GM18907 (cell line): Measurements from ENCODE around the gene ZGPAT.
"Not testable (repeated sequence)": the region's sequence is repeated elsewhere in the genome, so short reads cannot be mapped to it uniquely, and the experiment has no call there.

ENCODE experiments used
- ATAC-seq: cut with Tn5 transposase; IDR thresholded peaks from one replicate; pipeline ENCODE4 v1.9.1; 2021; ENCODE audit warnings: mild to moderate bottlenecking, moderate library complexity; ENCODE audit not compliant: unreplicated experiment

The ZGPAT gene

GRCh38 chr20:63702036-63702665, 5.7 kb upstream of the ZGPAT start:
- ATAC-seq: no peak

- no peak for ATAC-seq
These were observed 4.9 kb upstream of the ZGPAT start for GRCh38 chr20:63702751-63703470.

GRCh38 chr20:63703471-63703975, 4.3 kb upstream of the ZGPAT start:
- no peak for ATAC-seq

GRCh38 chr20:63703976-63704748, 3.7 kb upstream of the ZGPAT start:
- no peak for ATAC-seq

DNA sequence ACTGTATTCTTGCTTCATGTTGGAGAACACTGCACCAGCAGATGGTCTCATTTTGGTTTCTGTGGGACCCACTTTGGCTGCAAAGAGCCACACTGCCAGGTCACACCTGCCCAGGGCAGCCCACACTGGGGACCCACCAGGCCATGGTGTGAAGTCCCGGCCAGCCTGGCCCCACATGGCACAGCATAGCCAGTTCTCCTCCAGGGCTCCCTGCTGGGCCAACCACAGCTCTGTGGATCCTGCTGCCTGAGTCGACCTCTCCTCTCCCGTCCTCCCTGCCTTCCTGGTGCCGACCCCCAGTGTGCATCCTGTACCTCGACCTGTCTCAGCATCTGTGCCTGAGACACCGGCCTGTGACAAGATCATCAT, 3.1 kb upstream of the ZGPAT start:
- ATAC-seq: no peak

GRCh38 chr20:63705232-63706026, 2.4 kb upstream of the ZGPAT start:
- ATAC-seq: no peak

DNA sequence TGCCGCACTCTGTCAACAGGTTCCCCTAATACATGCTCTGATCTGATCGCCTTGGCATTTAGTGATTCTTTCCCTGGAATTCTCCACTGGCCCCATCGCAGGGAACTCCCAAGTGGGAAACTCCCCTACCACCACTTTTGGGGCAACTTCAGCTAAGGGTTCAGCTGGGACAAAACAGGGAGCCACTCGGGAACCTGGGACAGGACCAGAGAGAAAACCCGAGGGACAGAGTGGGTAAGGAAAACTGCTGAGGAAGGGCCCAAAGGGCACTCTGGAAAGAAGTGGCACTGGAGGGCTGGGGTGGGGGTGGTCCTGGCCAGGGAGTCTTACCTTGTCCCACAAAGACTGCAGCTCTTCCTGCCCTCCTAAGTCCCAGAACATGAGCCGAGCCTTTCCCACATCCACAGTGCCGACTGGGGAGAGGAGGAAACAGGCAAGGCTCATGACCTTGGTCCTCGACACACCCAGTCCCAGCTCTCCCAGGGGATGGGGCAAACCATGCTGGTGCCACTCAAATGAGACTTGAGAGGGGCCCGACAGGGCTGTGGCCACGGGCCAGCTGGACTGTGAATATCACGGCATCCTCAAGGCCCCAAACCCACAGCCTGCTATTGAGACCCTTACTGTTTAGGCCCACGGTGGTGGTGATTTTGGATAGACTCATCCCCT, 1.7 kb upstream of the ZGPAT start:
- no peak for ATAC-seq

- ATAC-seq: peak; percentile 24
These were observed 834 bp upstream of the ZGPAT start for GRCh38 chr20:63706852-63707557.

DNA sequence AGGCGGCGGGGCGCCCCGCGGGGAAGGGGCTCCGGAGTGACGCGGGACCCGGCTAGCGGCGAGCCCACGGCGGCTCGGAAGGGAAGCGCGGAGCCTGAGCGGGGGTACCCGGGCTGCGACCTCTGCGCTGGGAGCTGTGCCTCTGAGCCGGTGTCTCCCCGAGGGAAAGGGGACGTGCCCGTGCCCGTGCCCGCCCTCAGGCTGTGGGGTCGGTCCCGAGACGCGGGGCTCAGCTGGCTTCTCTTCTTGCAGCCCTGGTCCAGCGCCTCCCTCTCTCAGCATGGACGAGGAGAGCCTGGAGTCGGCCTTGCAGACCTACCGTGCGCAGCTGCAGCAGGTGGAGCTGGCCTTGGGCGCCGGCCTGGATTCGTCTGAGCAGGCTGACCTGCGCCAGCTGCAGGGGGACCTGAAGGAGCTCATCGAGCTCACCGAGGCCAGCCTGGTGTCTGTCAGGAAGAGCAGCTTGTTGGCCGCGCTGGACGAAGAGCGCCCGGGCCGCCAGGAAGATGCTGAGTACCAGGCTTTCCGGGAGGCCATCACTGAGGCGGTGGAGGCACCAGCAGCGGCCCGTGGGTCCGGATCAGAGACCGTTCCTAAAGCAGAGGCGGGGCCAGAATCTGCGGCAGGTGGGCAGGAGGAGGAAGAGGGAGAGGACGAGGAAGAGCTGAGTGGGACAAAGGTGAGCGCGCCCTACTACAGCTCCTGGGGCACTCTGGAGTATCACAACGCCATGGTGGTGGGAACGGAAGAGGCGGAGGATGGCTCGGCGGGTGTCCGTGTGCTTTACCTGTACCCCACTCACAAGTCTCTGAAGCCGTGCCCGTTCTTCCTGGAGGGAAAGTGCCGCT, 686 bp downstream of the ZGPAT start:
- peak; percentile 17 for ATAC-seq

- no peak for ATAC-seq
These were observed 1.3 kb downstream of the ZGPAT start for GRCh38 chr20:63709149-63709527.

GRCh38 chr20:63711085-63711645, 3.3 kb downstream of the ZGPAT start:
- no peak for ATAC-seq

DNA sequence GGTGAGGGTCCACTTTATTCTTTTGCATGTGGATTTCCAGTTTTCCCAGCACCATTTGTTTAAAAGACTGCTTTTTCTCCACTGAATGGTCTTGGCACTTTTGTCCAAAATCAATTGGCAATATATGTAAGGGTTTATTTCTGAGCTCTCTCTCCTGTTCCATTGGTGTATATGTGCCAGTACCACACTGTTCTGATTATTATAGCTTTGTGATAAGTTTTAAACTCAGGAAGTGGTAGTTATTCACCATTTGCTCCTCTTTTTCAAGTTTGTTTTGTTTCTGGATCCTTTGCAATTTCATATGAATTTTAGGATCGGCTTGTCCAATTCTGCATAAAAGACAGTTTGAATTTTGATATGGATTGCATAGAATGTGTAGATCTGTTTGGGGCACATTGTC, 4.4 kb downstream of the ZGPAT start:
- no peak for ATAC-seq

- no peak for ATAC-seq
These were observed 7.0 kb downstream of the ZGPAT start for GRCh38 chr20:63714858-63715257.

- no peak for ATAC-seq
These were observed 11.2 kb downstream of the ZGPAT start for GRCh38 chr20:63718996-63719395.

DNA sequence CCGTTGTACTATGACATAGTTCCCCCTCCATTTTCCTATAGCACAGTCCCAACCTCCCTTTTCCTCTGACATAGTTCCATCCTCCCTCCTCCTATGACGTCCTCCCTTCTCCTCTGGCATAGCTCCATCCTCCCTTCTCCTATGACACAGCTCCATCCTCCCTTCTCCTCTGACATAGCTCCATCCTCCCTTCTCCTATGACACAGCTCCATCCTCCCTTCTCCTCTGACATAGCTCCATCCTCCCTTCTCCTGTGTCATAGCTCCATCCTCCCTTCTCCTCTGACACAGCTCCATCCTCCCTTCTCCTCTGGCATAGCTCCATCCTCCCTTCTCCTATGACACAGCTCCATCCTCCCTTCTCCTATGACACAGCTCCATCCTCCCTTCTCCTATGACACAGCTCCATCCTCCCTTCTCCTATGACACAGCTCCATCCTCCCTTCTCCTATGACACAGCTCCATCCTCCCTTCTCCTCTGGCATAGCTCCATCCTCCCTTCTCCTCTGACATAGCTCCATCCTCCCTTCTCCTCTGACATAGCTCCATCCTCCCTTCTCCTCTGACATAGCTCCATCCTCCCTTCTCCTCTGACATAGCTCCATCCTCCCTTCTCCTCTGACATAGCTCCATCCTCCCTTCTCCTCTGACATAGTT, 15.3 kb downstream of the ZGPAT start:
- not testable (repeated sequence) for ATAC-seq

DNA sequence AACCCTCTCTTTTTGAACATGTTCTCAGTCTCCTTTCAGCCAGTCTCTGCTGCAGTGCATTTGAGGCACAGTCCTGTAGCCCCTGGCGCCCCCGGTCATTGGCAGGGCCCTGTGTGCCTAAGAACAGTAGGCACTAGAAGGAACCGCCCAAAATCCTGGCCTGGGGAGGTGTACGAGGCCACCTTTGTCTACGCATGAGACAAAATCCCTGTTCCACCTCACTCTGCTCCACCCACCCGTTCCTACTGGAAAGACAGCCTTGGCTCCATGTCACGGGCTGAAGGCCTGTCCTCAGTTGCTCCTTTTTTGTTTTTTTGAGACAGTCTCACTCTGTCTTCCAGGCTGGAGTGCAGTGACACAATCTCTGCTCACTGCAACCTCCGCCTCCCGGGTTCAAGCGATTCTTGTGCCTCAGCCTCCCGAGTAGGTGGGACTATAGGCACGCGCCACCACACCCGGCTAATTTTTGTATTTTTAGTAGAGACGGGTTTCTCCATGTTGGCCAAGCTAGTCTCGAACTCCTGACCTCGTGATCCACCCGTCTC, 22.4 kb downstream of the ZGPAT start:
- ATAC-seq: not testable (repeated sequence)

DNA sequence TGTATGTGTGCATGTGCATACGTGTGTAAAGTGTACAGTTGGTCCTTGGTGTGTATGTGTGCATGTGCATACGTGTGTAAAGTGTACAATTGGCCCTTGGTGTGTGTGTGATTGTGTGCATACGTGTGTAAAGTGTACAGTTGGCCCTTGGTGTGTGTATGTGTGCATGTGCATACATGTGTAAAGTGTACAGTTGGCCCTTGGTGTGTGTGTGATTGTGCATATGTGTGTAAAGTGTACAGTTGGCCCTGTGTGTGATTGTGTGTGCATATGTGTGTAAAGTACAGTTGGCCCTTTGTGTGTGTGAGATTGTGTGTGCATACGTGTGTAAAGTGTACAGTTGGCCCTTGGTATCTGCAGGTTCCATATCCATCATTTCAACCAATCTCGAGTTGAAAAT, 23.6 kb downstream of the ZGPAT start:
- no peak for ATAC-seq
